GM10248 (cell line): ENCODE data around the gene PNPLA7.
"Not testable (repeated sequence)": the region's sequence is repeated elsewhere in the genome, so short reads cannot be mapped to it uniquely, and the experiment has no call there.

ENCODE experiments used
- CTCF ChIA-PET: fragments of 300-600 bp; sonication (Branson Sonifier 250); formaldehyde crosslinking; extraction: SDS; loops from one replicate; lab custom pipeline; 2021; ENCODE audit warnings: antibody characterized with exemption; lab: Yijun Ruan, JAX
- POLR2A ChIA-PET: fragments of 350-650 bp; sonication (Branson Sonifier 250); formaldehyde crosslinking; extraction: SDS; loops from one replicate; lab custom pipeline; 2020; ENCODE audit warnings: antibody characterized with exemption; lab: Yijun Ruan, JAX
- DNase-seq: peaks from one replicate; pipeline ENCODE4 v3.0.0; 2012; ENCODE audit errors: extremely low spot score
- TF ChIP-seq, protein P1 (sequence below): IDR thresholded peaks from 2 replicates; pipeline ENCODE4 v1.5.1; 2012; ENCODE audit warnings: mild to moderate bottlenecking, low read depth; ENCODE audit errors: extremely low read depth, missing control alignments, control extremely low read depth

The PNPLA7 gene

DNA sequence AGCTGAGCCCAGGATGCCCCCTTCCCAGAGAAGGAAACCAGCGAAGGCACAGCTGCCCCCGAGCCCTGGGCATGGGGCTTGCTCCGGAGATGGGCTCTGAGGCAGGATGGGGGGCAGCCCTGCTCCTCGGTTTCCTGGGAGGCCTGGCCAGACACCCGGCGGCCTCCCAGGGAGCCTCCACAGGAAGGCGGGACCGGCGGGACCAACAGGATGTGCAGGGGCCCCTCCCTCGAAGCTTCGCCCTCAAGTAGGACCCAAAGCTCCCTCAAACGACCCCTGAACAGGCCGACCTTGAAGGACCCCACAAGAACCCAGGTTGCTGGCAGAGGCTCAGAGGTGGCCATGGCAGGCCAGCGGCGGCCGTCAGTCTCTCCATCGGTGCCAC, 138.9 kb downstream of the PNPLA7 start:
- TF ChIP-seq, protein P1, sequence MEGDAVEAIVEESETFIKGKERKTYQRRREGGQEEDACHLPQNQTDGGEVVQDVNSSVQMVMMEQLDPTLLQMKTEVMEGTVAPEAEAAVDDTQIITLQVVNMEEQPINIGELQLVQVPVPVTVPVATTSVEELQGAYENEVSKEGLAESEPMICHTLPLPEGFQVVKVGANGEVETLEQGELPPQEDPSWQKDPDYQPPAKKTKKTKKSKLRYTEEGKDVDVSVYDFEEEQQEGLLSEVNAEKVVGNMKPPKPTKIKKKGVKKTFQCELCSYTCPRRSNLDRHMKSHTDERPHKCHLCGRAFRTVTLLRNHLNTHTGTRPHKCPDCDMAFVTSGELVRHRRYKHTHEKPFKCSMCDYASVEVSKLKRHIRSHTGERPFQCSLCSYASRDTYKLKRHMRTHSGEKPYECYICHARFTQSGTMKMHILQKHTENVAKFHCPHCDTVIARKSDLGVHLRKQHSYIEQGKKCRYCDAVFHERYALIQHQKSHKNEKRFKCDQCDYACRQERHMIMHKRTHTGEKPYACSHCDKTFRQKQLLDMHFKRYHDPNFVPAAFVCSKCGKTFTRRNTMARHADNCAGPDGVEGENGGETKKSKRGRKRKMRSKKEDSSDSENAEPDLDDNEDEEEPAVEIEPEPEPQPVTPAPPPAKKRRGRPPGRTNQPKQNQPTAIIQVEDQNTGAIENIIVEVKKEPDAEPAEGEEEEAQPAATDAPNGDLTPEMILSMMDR, result no peak
- POLR2A ChIA-PET, result no interaction called here
- no peak for DNase-seq
- CTCF ChIA-PET, result interaction anchor here (1.2 to 5.1 kb wide), 2 partner anchors 12 to 33 kb away, joined by 4 to 30 read pairs; partner anchors contain the start of genes EXD3 and NOXA1

DNA sequence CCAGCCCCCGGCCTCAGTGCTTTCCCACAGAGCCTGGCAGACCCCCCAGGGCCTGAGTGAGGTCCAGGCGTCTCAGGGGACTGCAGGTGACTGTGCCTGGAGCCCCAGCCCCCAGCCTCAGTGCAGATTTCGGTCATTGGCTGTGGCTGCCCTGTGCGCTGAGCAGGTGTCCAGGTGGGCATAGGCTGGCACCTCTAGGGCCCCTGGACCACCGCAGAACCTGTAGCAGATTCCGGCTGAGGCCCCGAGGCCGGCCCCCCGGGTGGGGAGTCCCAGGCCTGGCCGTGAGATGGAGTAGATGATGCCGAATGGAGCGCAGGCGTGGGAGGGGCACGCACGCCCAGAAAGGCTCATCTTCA, 139.3 kb downstream of the PNPLA7 start:
- DNase-seq, result no peak
- CTCF ChIA-PET, result interaction anchor here (1.2 to 5.1 kb wide), 3 partner anchors 12 to 109 kb away, joined by 4 to 30 read pairs (median 9); partner anchors contain the start of genes EXD3, NOXA1 and NRARP
- POLR2A ChIA-PET, result no interaction called here
- TF ChIP-seq, protein P1, result no peak

DNA sequence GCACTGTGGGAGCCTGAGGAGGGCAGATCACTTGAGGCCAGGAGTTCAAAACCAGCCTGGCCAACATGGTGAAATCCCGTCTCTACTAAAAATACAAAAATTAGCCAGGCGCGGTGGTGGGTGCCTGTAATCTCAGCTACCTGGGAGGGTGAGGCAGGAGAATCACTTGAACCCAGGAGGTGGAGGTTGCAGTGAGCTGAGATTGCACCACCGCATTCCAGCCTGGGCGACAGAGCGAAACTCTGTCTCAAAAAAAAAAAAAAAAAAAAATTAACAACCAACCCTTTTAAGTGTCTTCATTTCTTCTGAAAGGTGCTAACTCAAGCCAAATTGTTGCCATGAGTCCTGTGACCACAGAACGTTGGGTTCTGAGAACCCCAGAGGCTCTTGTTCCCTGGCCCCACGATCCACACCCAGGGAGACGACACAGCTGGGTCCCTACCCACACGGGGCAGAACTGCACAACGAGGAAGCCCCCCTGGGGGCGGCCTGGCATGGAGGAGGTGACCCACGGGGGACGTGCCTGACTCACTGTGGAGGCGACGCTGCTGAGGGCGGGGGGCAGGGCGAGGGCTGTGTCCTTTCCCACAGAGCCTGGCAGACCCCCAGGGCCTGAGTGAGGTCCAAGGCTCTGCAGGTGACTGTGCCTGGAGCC, 139.8 kb downstream of the PNPLA7 start:
- CTCF ChIA-PET, result interaction anchor here (0.8 to 5.1 kb wide), 5 partner anchors 13 to 124 kb away, joined by 3 to 30 read pairs (median 4); partner anchors contain the start of genes EXD3, NOXA1 and NRARP
- DNase-seq, POLR2A ChIA-PET: not testable (repeated sequence)
